ENCODE results near the gene UBE2Q2. TPM values are rescaled to one million over a fixed set of nuclear protein-coding genes. Genes with fewer than 3 reads are reported as not detected.

The UBE2Q2 gene
- total and polyA plus RNA-seq, 2 of the 4 experiments (the other 2 are of a cell fraction) = 18.0 to 28.9 TPM

- DNase-seq (no peak), ATAC-seq (ENCODE audit: low read depth) (no peak)
- no peak overlapping the region for H2AK9ac ChIP-seq (replicated peaks; ENCODE audit: low read depth, low read length, poor library complexity)
- intact Hi-C loops (cut with micrococcal nuclease) = no loop called here
- no peak overlapping the region for H4K8ac ChIP-seq (ENCODE audit: low read depth in 2 of 2, low read length in 2 of 2)
- no peaks in the 10 kb centered on the region for H3K36me3 ChIP-seq (ENCODE audit: control insufficient read depth, insufficient read depth, low read length)
- no peak overlapping the region for H3K4me3 ChIP-seq (ENCODE audit: insufficient read depth, low read depth, low read length)
- no peak overlapping the region for H2BK20ac ChIP-seq (ENCODE audit: low read depth, low read length)
- H2BK5ac ChIP-seq (ENCODE audit: low read depth, low read length, poor library complexity, severe bottlenecking) = no peak overlapping the region
- no peak overlapping the region for H3K14ac ChIP-seq (replicated peaks; ENCODE audit: low read depth, low read length)
- no peaks in the 10 kb centered on the region for H4K20me1 ChIP-seq (ENCODE audit: insufficient read depth, low read length)
- POLR2A ChIA-PET (ENCODE audit: unreplicated experiment) = no interaction called here
- H3K27ac ChIP-seq (ENCODE audit: insufficient read depth, low read length) = no peak overlapping the region
- no peak overlapping the region for H3K9ac ChIP-seq (ENCODE audit: low read depth, low read length)
- no peak overlapping the region for H3K4me2 ChIP-seq (ENCODE audit: low read depth, low read length)
- no peak overlapping the region for H2AK5ac ChIP-seq (ENCODE audit: low read depth, low read length)
- no peak overlapping the region for H3K23ac ChIP-seq (ENCODE audit: low read depth, low read length)
- no peaks in the 10 kb centered on the region for H3K79me1 ChIP-seq (ENCODE audit: low read depth in 1 of 2, low read length in 2 of 2)
- no peak overlapping the region for H2AFZ ChIP-seq (replicated peaks; ENCODE audit: low read length, poor library complexity)
- WGBS, 2 experiments (ENCODE audit: extremely low coverage in 2 of 2, insufficient read length in 1 of 2) = no CpG with 5 or more reads among the region's 4 CpGs
- CTCF ChIA-PET = no interaction called here
- no peaks in the 10 kb centered on the region for H3K4me1 ChIP-seq (ENCODE audit: control insufficient read depth, insufficient read depth, low read length)
- no peak overlapping the region for H4K91ac ChIP-seq (ENCODE audit: insufficient read depth, low read depth, low read length)
- no TSS peak for BruUV-seq (replicated peaks)
- H2BK120ac ChIP-seq (ENCODE audit: low read depth, low read length) = no peak overlapping the region
- no peaks in the 10 kb centered on the region for H3K9me3 ChIP-seq (ENCODE audit: control insufficient read depth, insufficient read depth, low read length)
- H3K18ac ChIP-seq (ENCODE audit: low read depth, low read length) = no peak overlapping the region
- H2BK15ac ChIP-seq (ENCODE audit: low read depth, low read length) = no peak overlapping the region
- dilution Hi-C loops (cut with HindIII; ENCODE audit: low sequenced_read_pairs, unreplicated experiment) = no loop called here
- H3K9me1 ChIP-seq (ENCODE audit: insufficient read depth, low read length) = no peaks in the 10 kb centered on the region
- no peak overlapping the region for H4K5ac ChIP-seq (ENCODE audit: low read depth, low read length)
- TF ChIP-seq MAFK (IDR thresholded peaks at IDR 0.05; ENCODE audit: low read depth, low read length) (no peak), RAD21 (IDR thresholded peaks at IDR 0.05; ENCODE audit: low read length) (no peak), MAZ (IDR thresholded peaks at IDR 0.05; ENCODE audit: borderline replicate concordance, low read depth, low read length) (no peak), BHLHE40 (IDR thresholded peaks at IDR 0.05; ENCODE audit: low read depth, low read length) (no peak), RCOR1 (IDR thresholded peaks at IDR 0.05; ENCODE audit: insufficient replicate concordance, low read length) (no peak), POLR2A (IDR thresholded peaks at IDR 0.05; ENCODE audit: low read depth, low read length) (no peak), NFE2L2 (IDR thresholded peaks at IDR 0.05; ENCODE audit: low read depth, low read length) (no peak), USF2 (IDR thresholded peaks at IDR 0.05; ENCODE audit: low read depth, low read length) (no peak), MXI1 (IDR thresholded peaks at IDR 0.05; ENCODE audit: borderline replicate concordance, low read depth, low read length) (no peak), ELK1 (IDR thresholded peaks at IDR 0.05; ENCODE audit: borderline replicate concordance, low read depth, low read length) (no peak), CEBPB (IDR thresholded peaks at IDR 0.05; ENCODE audit: low read depth, low read length) (no peak), CHD1 (IDR thresholded peaks at IDR 0.05; ENCODE audit: low read depth, low read length) (no peak)
- peaks cover 4% of the 10 kb centered on the region for H3K27me3 ChIP-seq (ENCODE audit: control insufficient read depth, insufficient read depth, low read length)
- no peak overlapping the region for H3K4ac ChIP-seq (ENCODE audit: low read depth, low read length)
- H3K56ac ChIP-seq (ENCODE audit: extremely low read depth, insufficient read depth, low read length) = no peak overlapping the region
- in situ Hi-C loops (cut with MboI; ENCODE audit: low sequenced_read_pairs) = no loop called here
Measured at GRCh38 chr15:75821786-75822345, 21.4 kb upstream of the UBE2Q2 start.
